Esophagus muscularis mucosa (tissue), 3 donors: ENCODE data around the gene GIGYF1.

Experiments
- POLR2AphosphoS5 ChIP-seq, 2 donors: sonication (generic); formaldehyde crosslinking; IDR thresholded peaks; one replicate each; pipeline ENCODE4 v1.6.1; 2017; ENCODE audit warnings: antibody characterized with exemption in 2 of 2
- TF ChIP-seq, protein P1 (sequence below), 3 experiments: fragments of 200-600 bp in 2 of 3; fragments of 450-650 bp in 1 of 3; sonication (generic) in 2 of 3; IDR thresholded peaks; one replicate each; pipeline ENCODE4 v1.5.1; 2017 to 2019; ENCODE audit warnings: antibody characterized with exemption in 3 of 3, mild to moderate bottlenecking in 2 of 3, moderate library complexity in 1 of 3

DNA sequence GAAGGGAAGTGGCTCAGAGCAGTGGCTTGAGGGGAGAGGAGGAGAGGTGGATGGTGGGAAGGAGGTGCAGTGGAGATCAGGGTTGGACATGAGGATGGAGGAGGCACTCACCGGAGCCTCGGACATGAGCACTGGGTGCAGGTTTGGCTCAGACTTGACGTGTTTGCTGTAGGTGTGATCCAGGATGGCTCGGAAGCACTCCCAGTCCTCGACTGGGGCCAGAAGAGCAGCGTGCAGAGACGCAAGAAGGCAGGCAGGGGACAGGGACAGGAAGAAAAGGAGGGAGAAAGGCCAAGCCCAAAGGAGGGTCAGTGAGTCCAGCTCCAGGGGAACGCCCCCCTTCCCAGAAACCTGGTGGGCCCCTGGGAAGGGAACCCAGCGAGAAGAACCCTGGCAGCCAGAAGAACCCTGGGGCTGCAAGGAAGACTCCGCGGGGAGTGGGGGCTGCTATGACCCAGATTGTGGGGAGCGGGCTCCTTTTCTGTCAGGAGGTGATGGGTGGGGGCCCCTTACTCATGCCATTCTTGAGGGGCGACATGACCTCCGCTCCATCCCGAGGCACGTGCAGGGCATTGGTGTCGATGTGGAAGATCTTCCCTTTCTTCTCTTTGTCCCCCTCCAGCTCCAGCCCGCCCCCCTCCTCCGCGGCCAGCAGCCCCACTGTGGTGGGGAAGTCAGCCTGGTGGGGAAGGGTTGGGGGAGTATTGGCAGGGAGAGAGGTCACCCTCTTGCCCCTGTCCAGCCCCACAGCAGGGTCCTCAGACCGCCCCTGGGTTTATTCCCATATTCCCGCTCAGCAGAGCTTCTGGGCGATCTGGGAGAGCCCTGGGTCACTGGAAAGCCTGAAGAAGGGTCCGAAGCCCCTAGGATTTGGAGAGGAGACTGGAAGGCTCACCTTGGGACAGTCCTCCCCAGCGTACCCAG is 38.9 kb downstream of the GIGYF1 start:
- TF ChIP-seq, protein P1, sequence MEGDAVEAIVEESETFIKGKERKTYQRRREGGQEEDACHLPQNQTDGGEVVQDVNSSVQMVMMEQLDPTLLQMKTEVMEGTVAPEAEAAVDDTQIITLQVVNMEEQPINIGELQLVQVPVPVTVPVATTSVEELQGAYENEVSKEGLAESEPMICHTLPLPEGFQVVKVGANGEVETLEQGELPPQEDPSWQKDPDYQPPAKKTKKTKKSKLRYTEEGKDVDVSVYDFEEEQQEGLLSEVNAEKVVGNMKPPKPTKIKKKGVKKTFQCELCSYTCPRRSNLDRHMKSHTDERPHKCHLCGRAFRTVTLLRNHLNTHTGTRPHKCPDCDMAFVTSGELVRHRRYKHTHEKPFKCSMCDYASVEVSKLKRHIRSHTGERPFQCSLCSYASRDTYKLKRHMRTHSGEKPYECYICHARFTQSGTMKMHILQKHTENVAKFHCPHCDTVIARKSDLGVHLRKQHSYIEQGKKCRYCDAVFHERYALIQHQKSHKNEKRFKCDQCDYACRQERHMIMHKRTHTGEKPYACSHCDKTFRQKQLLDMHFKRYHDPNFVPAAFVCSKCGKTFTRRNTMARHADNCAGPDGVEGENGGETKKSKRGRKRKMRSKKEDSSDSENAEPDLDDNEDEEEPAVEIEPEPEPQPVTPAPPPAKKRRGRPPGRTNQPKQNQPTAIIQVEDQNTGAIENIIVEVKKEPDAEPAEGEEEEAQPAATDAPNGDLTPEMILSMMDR (IDR thresholded peaks at IDR 0.05), result no peak
- TF ChIP-seq POLR2AphosphoS5 (IDR thresholded peaks at IDR 0.05), result no peak
